Ecto neural progenitor cell (in vitro differentiated cells): ENCODE measurements around the gene FMO2.

Source experiments
- DNase-seq: peaks from one replicate; pipeline ENCODE4 v3.0.0-alpha.2; 2018; ENCODE audit warnings: low spot score

Gene FMO2

DNA sequence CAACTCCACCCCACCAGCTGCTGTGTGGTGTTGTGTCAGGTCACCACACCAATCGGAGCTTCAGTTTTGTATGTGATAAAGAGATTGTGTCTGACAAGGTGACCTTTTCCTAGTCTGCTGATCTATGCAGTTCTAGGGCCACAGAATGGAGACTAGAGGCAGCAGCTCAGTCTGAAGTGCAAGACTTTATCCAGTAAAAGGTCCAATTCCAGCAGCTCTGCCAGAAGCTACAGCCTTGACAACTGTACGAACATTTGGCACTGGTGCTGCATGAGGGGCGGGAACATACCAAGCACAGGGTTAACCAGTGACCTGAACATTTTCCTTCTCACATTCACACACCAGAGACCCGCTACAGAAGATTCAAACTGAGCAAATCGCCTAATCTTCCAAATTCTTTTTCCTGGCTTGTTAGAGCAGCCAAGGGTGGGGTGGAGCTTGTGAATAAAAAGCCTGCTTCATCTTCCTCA is 72.5 kb downstream of the FMO2 start:
- no peak for DNase-seq

DNA sequence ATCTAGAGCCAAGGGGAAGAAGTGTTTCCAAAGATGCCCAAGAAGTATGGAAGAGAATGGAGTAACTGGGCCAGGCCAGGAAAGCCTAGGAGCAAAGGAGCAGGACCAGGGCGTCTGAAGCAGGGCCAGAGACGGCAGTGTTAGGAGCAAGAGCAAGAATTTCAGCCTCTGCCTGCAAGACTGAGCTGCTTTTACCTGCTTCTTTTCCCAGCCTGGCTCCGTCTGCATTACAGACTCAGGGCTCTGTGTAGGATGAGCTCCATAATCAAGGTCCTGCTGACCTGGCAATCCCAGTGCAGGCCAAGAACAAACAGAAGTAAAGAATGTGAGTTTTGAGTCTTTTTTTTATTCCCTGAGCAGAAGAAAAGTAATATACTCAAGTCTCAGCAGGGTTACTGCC is 73.3 kb downstream of the FMO2 start:
- DNase-seq: no peak

DNA sequence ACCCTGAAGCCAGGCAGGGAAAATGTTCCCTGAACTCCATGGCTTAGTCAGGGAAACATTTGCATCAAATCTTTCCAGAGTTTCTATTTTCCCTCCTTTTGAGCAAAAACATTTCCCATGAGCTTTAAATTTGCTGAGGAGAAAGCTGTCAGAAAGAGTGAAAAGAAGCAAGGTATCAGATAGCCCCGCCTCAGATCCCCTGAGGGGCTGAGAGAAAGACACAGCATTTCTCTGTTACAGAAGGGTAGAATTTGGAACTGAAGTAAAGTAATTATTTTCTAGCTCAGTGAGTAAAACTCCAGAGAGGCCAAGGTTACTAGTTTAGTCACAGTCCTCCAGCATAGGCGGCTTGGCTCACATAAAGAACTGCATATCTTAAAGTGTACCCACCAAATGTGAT is 73.8 kb downstream of the FMO2 start:
- DNase-seq: no peak
